Hematopoietic multipotent progenitor cell treated with erythropoietin and hydrocortisone succinate and interleukin-3 and kit ligand, for 4 days (in vitro differentiated cells): ENCODE measurements around the gene CLDN5.
A peak's percentile ranks its signal among the peaks of the same experiment; 100 is the strongest.
"Not testable (repeated sequence)": the region's sequence is repeated elsewhere in the genome, so short reads cannot be mapped to it uniquely, and the experiment has no call there.

Experiments
- DNase-seq: peaks from one replicate; pipeline ENCODE4 v3.0.0-alpha.2; 2015

CLDN5 gene

GRCh38 chr22:19547620-19548019 lies 23.4 kb upstream of the CLDN5 start:
- DNase-seq = no peak

- DNase-seq = no peak
These were observed 22.5 kb upstream of the CLDN5 start for GRCh38 chr22:19546680-19547079.

GRCh38 chr22:19545935-19546207 lies 21.7 kb upstream of the CLDN5 start:
- no peak for DNase-seq

- no peak for DNase-seq
These were observed 19.9 kb upstream of the CLDN5 start for GRCh38 chr22:19543970-19544708.

GRCh38 chr22:19540394-19540793 lies 16.2 kb upstream of the CLDN5 start:
- no peak for DNase-seq

- no peak for DNase-seq
These were observed 13.8 kb upstream of the CLDN5 start for GRCh38 chr22:19537941-19538488.

GRCh38 chr22:19536564-19536963 lies 12.4 kb upstream of the CLDN5 start:
- no peak for DNase-seq

GRCh38 chr22:19535001-19535400 lies 10.8 kb upstream of the CLDN5 start:
- peak; percentile 77 for DNase-seq

- no peak for DNase-seq
These were observed 9.6 kb upstream of the CLDN5 start for GRCh38 chr22:19533857-19534256.

GRCh38 chr22:19533049-19533626 lies 8.9 kb upstream of the CLDN5 start:
- DNase-seq = no peak

- not testable (repeated sequence) for DNase-seq
These were observed 7.1 kb upstream of the CLDN5 start for GRCh38 chr22:19531327-19531726.

- DNase-seq = no peak
These were observed 6.5 kb upstream of the CLDN5 start for GRCh38 chr22:19530751-19531150.

GRCh38 chr22:19529811-19530210 lies 5.6 kb upstream of the CLDN5 start:
- DNase-seq = no peak

GRCh38 chr22:19527861-19528417 lies 3.7 kb upstream of the CLDN5 start:
- no peak for DNase-seq

- DNase-seq = no peak
These were observed 3.1 kb upstream of the CLDN5 start for GRCh38 chr22:19527321-19527721.

- DNase-seq = no peak
These were observed 2.5 kb upstream of the CLDN5 start for GRCh38 chr22:19526702-19527111.

- no peak for DNase-seq
These were observed 2.0 kb upstream of the CLDN5 start for GRCh38 chr22:19526076-19526701.

GRCh38 chr22:19525666-19526065 lies 1.5 kb upstream of the CLDN5 start:
- no peak for DNase-seq

GRCh38 chr22:19525116-19525660 lies 978 bp upstream of the CLDN5 start:
- no peak for DNase-seq

GRCh38 chr22:19523240-19524169 lies 705 bp downstream of the CLDN5 start:
- peak; percentile 59 for DNase-seq

GRCh38 chr22:19522881-19523239 lies 1.4 kb downstream of the CLDN5 start:
- DNase-seq = no peak

GRCh38 chr22:19522190-19522880 lies 1.9 kb downstream of the CLDN5 start:
- DNase-seq = peak; percentile 24
